Activated CD4-positive, alpha-beta T cell treated with anti-CD3 and anti-CD28 coated beads, Interleukin-2, amount 50 U/mL, for 24 hours (primary cell): ENCODE measurements around the gene PIM3.

Experiments used
- DNase-seq, 2 donors: peaks; one replicate each; pipeline ENCODE4 v3.0.0-alpha.2; 2020; ENCODE audit warnings: low read depth in 1 of 2, low spot score in 1 of 2

The PIM3 gene

GRCh38 chr22:49954991-49955580 lies 5.5 kb upstream of the PIM3 start:
- no peak for DNase-seq

GRCh38 chr22:49955581-49956417 lies 4.8 kb upstream of the PIM3 start:
- no peak for DNase-seq

DNA sequence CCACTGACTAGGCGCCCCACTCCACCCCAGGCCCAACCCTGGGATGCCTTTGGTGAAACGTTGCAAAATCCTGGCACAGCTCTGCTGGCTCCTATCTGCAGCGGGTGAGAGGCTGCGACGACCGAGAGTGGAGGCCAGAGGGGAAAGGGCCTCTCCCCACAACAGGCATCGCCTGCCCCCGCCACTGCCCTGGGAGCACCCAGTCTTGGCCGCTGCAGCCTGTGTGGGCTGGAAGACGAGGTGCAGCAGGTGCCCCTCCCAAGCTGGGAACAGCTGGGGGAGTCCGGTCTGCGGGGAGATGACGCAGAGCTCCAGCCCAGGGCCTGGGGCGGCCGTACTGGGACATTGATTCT lies 4.2 kb upstream of the PIM3 start:
- DNase-seq = no peak

GRCh38 chr22:49956914-49957825 lies 3.4 kb upstream of the PIM3 start:
- no peak for DNase-seq

- no peak for DNase-seq
These were observed 2.7 kb upstream of the PIM3 start for GRCh38 chr22:49957826-49958365.

- DNase-seq = no peak
These were observed 2.1 kb upstream of the PIM3 start for GRCh38 chr22:49958366-49958921.

DNA sequence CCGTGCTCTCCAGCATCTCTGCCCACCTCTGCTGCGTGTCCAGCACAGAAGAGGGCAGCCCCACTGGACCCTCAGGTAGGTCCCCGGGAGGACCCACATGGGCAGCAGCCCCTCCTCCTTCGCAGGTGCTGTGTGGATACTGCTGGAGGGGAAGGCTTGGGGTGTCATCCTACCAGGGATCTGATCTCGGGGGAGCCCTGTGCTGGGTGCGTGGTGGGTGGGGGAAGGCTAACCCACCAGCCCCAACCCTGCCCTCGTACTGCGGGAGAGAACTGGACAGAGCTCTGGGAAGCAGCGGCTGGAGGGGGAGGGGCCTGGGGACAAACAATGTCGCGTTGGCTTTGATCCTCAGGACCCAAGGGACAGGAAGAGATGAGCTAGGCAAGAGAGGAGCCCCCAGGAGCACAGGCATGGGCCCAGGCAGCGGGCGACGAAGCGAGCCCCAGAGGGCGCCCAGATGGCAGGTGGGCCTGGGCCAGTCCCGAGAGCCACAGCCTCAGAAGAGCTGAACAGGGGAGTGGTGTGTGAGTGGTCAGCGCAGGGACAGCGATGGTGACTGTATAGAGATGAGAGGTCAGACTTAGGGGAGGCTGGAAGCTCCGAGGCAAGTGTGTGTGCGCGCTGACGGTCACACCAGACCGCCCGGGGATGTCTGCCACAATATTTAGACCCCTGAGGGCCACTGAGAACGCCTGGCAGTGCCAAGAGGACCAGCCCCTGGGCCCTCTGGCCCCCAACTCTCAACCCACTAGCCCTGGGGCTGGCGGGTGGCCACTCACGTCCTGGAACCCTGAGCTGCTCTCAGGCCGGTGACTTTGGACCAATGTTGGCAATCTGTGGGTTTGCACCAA lies 1.4 kb upstream of the PIM3 start:
- no peak for DNase-seq

DNA sequence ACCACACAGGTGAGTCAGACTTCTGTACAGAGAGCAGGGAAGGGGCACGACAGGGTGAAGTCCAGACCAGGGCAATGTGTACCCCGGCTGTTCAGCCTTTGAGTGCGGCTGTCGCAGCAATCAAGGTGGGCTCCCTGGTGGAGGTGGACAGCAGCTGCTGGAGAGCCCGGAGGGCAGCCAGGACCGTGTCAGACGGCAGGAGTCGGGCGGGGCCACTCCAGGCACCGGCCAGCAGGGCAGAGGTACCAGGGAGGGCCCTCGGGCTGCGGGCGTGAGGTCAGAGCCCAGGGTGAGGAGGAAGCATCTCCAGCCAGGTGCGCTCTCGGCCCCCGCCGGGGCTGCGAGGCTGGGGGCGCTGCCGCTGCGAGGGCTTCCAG lies 802 bp upstream of the PIM3 start:
- DNase-seq = no peak

DNA sequence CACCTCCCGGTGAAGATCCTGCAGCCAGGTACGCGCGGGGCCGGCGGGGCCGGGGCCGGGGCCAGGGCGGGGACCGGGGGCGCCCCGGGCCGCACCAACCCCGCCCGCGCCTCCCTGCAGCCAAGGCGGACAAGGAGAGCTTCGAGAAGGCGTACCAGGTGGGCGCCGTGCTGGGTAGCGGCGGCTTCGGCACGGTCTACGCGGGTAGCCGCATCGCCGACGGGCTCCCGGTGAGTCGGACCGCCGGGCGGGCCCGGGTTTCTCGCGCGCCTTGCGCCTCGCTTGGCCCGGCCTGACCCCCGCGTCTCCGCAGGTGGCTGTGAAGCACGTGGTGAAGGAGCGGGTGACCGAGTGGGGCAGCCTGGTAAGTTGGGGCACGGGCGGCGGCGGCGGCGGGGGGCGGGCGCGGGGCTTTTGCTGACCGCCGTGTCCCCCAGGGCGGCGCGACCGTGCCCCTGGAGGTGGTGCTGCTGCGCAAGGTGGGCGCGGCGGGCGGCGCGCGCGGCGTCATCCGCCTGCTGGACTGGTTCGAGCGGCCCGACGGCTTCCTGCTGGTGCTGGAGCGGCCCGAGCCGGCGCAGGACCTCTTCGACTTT lies 531 bp downstream of the PIM3 start:
- no peak for DNase-seq

GRCh38 chr22:49961601-49962011 lies 1.0 kb downstream of the PIM3 start:
- no peak for DNase-seq

GRCh38 chr22:49962012-49962750 lies 1.6 kb downstream of the PIM3 start:
- peak; percentile 81 to 84 for DNase-seq

DNA sequence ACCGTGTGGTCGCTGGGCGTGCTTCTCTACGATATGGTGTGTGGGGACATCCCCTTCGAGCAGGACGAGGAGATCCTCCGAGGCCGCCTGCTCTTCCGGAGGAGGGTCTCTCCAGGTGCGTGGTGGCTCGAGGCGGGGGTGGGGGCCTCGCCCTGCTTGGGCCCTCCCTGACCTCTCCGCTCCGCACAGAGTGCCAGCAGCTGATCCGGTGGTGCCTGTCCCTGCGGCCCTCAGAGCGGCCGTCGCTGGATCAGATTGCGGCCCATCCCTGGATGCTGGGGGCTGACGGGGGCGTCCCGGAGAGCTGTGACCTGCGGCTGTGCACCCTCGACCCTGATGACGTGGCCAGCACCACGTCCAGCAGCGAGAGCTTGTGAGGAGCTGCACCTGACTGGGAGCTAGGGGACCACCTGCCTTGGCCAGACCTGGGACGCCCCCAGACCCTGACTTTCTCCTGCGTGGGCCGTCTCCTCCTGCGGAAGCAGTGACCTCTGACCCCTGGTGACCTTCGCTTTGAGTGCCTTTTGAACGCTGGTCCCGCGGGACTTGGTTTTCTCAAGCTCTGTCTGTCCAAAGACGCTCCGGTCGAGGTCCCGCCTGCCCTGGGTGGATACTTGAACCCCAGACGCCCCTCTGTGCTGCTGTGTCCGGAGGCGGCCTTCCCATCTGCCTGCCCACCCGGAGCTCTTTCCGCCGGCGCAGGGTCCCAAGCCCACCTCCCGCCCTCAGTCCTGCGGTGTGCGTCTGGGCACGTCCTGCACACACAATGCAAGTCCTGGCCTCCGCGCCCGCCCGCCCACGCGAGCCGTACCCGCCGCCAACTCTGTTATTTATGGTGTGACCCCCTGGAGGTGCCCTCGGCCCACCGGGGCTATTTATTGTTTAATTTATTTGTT lies 2.4 kb downstream of the PIM3 start:
- DNase-seq = no peak

DNA sequence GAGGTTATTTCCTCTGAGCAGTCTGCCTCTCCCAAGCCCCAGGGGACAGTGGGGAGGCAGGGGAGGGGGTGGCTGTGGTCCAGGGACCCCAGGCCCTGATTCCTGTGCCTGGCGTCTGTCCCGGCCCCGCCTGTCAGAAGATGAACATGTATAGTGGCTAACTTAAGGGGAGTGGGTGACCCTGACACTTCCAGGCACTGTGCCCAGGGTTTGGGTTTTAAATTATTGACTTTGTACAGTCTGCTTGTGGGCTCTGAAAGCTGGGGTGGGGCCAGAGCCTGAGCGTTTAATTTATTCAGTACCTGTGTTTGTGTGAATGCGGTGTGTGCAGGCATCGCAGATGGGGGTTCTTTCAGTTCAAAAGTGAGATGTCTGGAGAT lies 3.1 kb downstream of the PIM3 start:
- no peak for DNase-seq

DNA sequence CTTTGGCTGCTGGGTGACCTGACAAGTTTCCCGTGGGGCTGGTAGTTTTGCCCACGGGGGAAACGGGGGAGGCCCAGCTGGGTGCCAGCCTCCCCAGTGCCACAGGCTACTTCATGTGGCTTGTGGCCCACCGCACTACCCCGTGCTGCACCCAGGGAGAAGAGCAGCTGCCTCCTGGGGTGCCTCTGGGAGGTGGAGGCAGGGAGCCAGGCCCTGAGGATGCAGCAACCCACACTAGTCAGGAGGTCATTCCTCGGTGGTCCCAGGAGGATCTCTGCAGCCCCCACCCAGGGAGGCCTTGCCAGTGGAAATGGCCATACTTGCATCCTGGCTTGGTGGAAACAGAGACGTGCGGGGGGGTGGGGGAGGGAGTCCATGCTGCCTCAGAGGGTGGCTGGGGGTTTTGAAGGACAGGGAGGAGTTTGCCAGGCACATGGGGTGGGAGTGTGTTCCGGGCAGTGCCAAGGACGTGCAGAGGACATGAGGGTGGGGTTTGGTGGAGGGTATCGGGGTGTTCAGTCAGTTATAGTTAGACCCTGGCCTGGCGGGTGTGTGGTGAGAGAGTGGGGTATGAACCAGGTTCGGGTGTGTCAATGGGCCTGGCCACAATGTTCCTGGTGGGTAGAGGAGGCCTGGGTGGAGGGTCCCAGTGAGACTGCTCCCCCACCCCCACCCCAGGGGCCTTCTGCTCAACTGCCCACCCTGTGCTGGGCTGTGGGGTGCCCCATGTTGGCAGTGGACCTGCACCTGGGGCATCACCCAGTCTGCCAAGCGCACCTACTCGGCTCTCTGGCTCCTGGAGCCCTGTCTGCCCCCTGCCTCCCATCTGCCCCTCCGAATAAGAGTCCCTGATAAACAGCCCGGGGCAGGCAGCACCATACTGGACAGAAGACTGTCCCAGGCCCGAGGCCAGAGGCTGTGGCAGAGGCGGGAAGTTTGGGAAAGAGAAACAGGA lies 3.8 kb downstream of the PIM3 start:
- DNase-seq = no peak

DNA sequence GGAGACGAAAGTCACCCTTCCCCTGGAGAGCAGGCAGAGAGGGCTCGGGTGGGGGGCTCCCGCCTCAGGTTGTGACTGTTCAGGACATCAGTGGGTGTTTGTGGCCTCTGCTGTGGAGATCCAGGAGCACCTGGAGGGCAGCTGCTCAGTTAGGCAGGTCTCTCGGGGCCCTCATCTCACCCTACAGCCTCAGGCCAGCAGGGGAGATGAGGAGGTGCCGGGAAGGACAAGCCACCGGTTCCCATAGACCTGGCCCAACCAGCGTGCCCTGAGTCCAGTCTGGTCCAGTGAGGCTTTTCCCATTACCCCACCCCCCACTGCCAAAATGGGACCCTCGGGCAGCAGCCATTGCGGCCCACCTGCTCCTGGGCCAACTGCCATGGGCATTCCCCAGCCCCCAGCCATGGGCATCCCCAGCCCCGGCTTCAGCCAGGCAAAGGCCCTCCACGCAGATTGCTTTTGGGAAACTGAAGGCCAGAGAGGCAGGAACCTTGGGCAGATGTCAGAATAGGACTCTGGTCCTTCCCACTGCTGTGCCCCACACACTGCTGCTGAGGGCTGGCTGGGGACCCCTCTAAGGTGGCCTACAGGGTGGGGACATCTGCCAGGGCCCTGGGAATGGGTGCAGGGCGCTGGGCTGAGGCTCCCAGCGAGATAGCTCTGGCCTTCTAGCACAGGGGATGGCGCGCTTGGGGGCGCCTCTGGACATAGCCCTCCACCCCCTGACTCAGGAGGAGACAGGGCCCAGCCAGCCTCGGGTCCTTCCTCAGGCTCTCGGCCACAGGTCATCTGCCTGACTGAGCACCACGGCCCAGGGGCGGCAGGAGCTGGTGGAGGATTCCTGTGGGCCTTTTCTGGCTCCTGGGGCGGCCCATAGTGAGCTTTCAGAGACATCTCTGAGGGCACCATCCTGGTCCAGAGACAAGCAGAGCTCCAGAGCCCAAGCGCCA lies 4.8 kb downstream of the PIM3 start:
- no peak for DNase-seq
